HepG2 (cell line): ENCODE results near the gene DUSP9. TPM values are rescaled to one million over a fixed set of nuclear protein-coding genes. Genes with fewer than 3 reads are reported as not detected.

ENCODE experiments used
- ATAC-seq: fragments of 200-7000 bp; cut with Tn5 transposase; 3 replicates; pipeline ENCODE4 v1.9.1; 2020; ENCODE audit warnings: mild to moderate bottlenecking, moderate library complexity
- BruUV-seq: library from RNA; stranded (reverse); fragments of 400-500 nt; replicated peaks from 2 replicates; lab custom pipeline; 2021; lab: Mats Ljungman, UMichigan
- CTCF ChIA-PET: fragments of 300-600 bp; formaldehyde crosslinking; extraction: SDS; loops from one replicate; lab custom pipeline; 2021; ENCODE audit warnings: low total read pairs, inconsistent platforms, low intra/inter-chr PET ratio; lab: Yijun Ruan, JAX
- POLR2A ChIA-PET: fragments of 350-600 bp; sonication (Branson Sonifier 250); formaldehyde crosslinking; loops from one replicate; lab custom pipeline; 2020; ENCODE audit warnings: antibody characterized with exemption, inconsistent platforms; lab: Yijun Ruan, JAX
- DNase-seq: peaks from one replicate; pipeline ENCODE4 v3.0.0-alpha.2; 2015; ENCODE audit warnings: low spot score
- FAIRE-seq: peaks from 3 replicates; lab custom pipeline; 2011; peaks lifted over from hg19 to GRCh38; lab: Jason Lieb, UNC
- H2AFZ ChIP-seq: one replicate; pipeline ENCODE4 v1.6.1; 2011; ENCODE audit warnings: low read length, inconsistent platforms
- H3K27ac ChIP-seq: fragments of 300-600 bp; 3 replicates; pipeline ENCODE4 v1.8.0; 2011; ENCODE audit warnings: mixed run types, mild to moderate bottlenecking, mixed read lengths, low read length, inconsistent platforms; ENCODE audit not compliant: insufficient read depth; ENCODE audit errors: extremely low read length
- H3K27me3 ChIP-seq, 2 experiments: fragments of 200-600 bp in 1 of 2; 2 replicates in 1 of 2; 3 replicates in 1 of 2; pipeline versions ENCODE4 v1.6.0 to v1.8.0; 2011; ENCODE audit warnings: low read length in 2 of 2, mild to moderate bottlenecking in 2 of 2, moderate library complexity in 2 of 2, inconsistent platforms in 1 of 2; ENCODE audit not compliant: insufficient read depth in 2 of 2, control insufficient read depth in 1 of 2
- H3K36me3 ChIP-seq, 2 experiments: fragments of 200-600 bp in 1 of 2; replicated peaks in 1 of 2; 2 replicates in 1 of 2; 3 replicates in 1 of 2; pipeline versions ENCODE4 v1.5.1 to v1.8.0; 2011; ENCODE audit warnings: low read length in 2 of 2, inconsistent platforms in 1 of 2; ENCODE audit not compliant: insufficient read depth in 2 of 2, control insufficient read depth in 1 of 2
- H3K4me1 ChIP-seq: 2 replicates; pipeline ENCODE4 v1.5.1; 2012; ENCODE audit warnings: low read length, inconsistent platforms; ENCODE audit not compliant: insufficient read depth
- H3K4me2 ChIP-seq: 2 replicates; pipeline ENCODE4 v1.6.0; 2011; ENCODE audit warnings: low read depth, low read length, inconsistent platforms
- H3K4me3 ChIP-seq, 3 experiments: fragments of 200-600 bp in 1 of 3; sonication (generic), shearing (Covaris generic) in 1 of 3; replicated peaks in 1 of 3; 2 replicates each; pipeline ENCODE4 v1.5.1; 2011 to 2016; ENCODE audit warnings: low read length in 3 of 3, inconsistent platforms in 2 of 3, low read depth in 2 of 3, mild to moderate bottlenecking in 2 of 3, control low read depth in 1 of 3, mixed read lengths in 1 of 3; ENCODE audit not compliant: insufficient read depth in 1 of 3
- H3K79me2 ChIP-seq: one replicate; pipeline ENCODE4 v1.6.1; 2011; ENCODE audit warnings: low read length, inconsistent platforms; ENCODE audit not compliant: insufficient read depth
- H3K9ac ChIP-seq: 2 replicates; pipeline ENCODE4 v1.6.0; 2011; ENCODE audit warnings: mild to moderate bottlenecking, low read depth, low read length, inconsistent platforms; ENCODE audit not compliant: insufficient read depth
- H3K9me3 ChIP-seq: 2 replicates; pipeline ENCODE4 v1.5.1; 2012; ENCODE audit warnings: mild to moderate bottlenecking, low read length
- H4K20me1 ChIP-seq: 2 replicates; pipeline ENCODE4 v1.6.0; 2011; ENCODE audit warnings: inconsistent platforms, mild to moderate bottlenecking, low read length, moderate library complexity; ENCODE audit not compliant: insufficient read depth
- ELF3 ChIP-seq: IDR thresholded peaks from 2 replicates; pipeline ENCODE4 v1.6.1; 2016; ENCODE audit warnings: missing genetic modification reagents, missing compliant biosample characterization
- HES4 ChIP-seq: sonication (generic); formaldehyde crosslinking; IDR thresholded peaks from 2 replicates; pipeline ENCODE4 v1.9.0; 2021; ENCODE audit warnings: mild to moderate bottlenecking, missing genetic modification reagents, borderline replicate concordance
- LCORL ChIP-seq, 2 experiments: fragments of 450-650 bp in 1 of 2; sonication (generic) in 1 of 2; formaldehyde crosslinking in 1 of 2; IDR thresholded peaks; 2 replicates each; pipeline versions ENCODE4 v1.5.0 to v1.6.1; 2017 to 2020; ENCODE audit warnings: antibody characterized with exemption in 1 of 2, missing genetic modification reagents in 1 of 2
- NAIF1 ChIP-seq: sonication (generic); formaldehyde crosslinking; IDR thresholded peaks from 2 replicates; pipeline ENCODE4 v1.5.0; 2020; ENCODE audit warnings: mild to moderate bottlenecking, missing genetic modification reagents, borderline replicate concordance
- PAXIP1 ChIP-seq: sonication (generic); formaldehyde crosslinking; conservative IDR thresholded peaks from 2 replicates; pipeline ENCODE4 v1.4.0; 2020; ENCODE audit warnings: mild to moderate bottlenecking, missing genetic modification reagents, moderate library complexity
- SAP130 ChIP-seq: IDR thresholded peaks from 2 replicates; pipeline ENCODE4 v1.6.1; 2016; ENCODE audit warnings: low read depth
- TP53 ChIP-seq: sonication (generic); formaldehyde crosslinking; conservative IDR thresholded peaks from 2 replicates; pipeline ENCODE4 v1.4.0; 2020; ENCODE audit warnings: missing genetic modification reagents
- XRCC5 ChIP-seq: fragments of 200-400 bp; formaldehyde crosslinking; optimal IDR thresholded peaks from 2 replicates; pipeline ENCODE3; 2017; ENCODE audit warnings: mild to moderate bottlenecking, low read length
- ZNF605 ChIP-seq: sonication (generic); formaldehyde crosslinking; IDR thresholded peaks from 2 replicates; pipeline ENCODE4 v1.8.0; 2022; ENCODE audit warnings: mild to moderate bottlenecking, missing genetic modification reagents
- ZNF841 ChIP-seq: sonication (generic); formaldehyde crosslinking; IDR thresholded peaks from 2 replicates; pipeline ENCODE4 v1.8.1; 2023; ENCODE audit warnings: missing genetic modification reagents, borderline replicate concordance
- WGBS: methylation state at CpG from one replicate; pipeline ENCODE4 v1.1.6; 2017; ENCODE audit warnings: low lambda C conversion rate; 5-methylcytosine and 5-hydroxymethylcytosine counted together
- in situ Hi-C: cut with HindIII; loops from 2 replicates; pipeline ENCODE4 v1.10.0; 2017; ENCODE audit warnings: low pct_unique_long_range_greater_than_20kb; ENCODE audit not compliant: extremely low pct_ligation_motif_present
- intact Hi-C: fragments of 100-400 bp; cut with micrococcal nuclease; formaldehyde crosslinking; loops from one replicate; pipeline ENCODE4 v1.10.0; 2022; ENCODE audit not compliant: unreplicated experiment
- polyA plus RNA-seq, 8 experiments: library from polyadenylated mRNA; depleted of rRNA in 3 of 8; stranded (reverse) in 7 of 8; unstranded in 1 of 8; fragments of >200 nt; fragmentation: Illumina TruSeq in 4 of 8; extraction: Trizol in 4 of 8; gene quantifications; 2 replicates each; pipeline versions ENCODE4 v1.2.1 to v1.2.3, GENCODE V29; 2011 to 2016; ENCODE audit warnings: low read depth in 4 of 8, missing spikeins in 1 of 8, mixed read lengths in 1 of 8; ENCODE audit not compliant: insufficient read depth in 1 of 8
- total RNA-seq, 5 experiments: library from RNA; depleted of rRNA; stranded (reverse); fragments of >200 nt; fragmentation: Illumina TruSeq; extraction: Trizol; gene quantifications; 2 replicates each; pipeline ENCODE4 v1.2.3, GENCODE V29; 2016; ENCODE audit warnings: low read depth in 1 of 5

The DUSP9 gene
- total and polyA plus RNA-seq, 2 of the 13 experiments (the other 11 are each of a cell fraction or from before 2014, with no cell fraction given): 235 to 435 TPM

GRCh38 chrX:153669901-153670731, 23.1 kb downstream of the DUSP9 start:
- H4K20me1 ChIP-seq: no peaks in the 10 kb centered on the region
- intact Hi-C loops (loop anchor here (2.0 kb wide), 1 partner anchor 115 kb away; no protein-coding TSS in a partner anchor), in situ Hi-C loops (loop anchor here (5.0 to 25.0 kb wide), 2 partner anchors 113 to 708 kb away; no protein-coding TSS in a partner anchor)
- H3K27me3 ChIP-seq: peaks cover 0 to 9% of the 10 kb centered on the region in 2 experiments; a peak in 2 of 5 replicates
- H3K9ac ChIP-seq: no peak overlapping the region
- H3K4me1 ChIP-seq: peaks cover 58% of the 10 kb centered on the region
- BruUV-seq: no TSS peak
- no peak overlapping the region for H3K4me3 ChIP-seq
- no peak for DNase-seq
- H3K4me2 ChIP-seq: no peak overlapping the region
- H3K27ac ChIP-seq: no peak overlapping the region
- POLR2A ChIA-PET: interaction anchor here (1.3 kb wide), 1 partner anchor 47 kb away, joined by 3 read pairs; no protein-coding TSS in a partner anchor
- no peak for TF ChIP-seq SAP130 (CRISPR knock-in tag)
- TF ChIP-seq, all 625 proteins: peak for 0
- WGBS: 78% methylated on average over 3 of the region's 23 CpGs
- FAIRE-seq (no peak), ATAC-seq (no peak)
- CTCF ChIA-PET: interaction anchor here (1.3 to 3.1 kb wide), 5 partner anchors 39 to 131 kb away, joined by 3 to 35 read pairs (median 5); no protein-coding TSS in a partner anchor
- H3K79me2 ChIP-seq: no peaks in the 10 kb centered on the region
- no peaks in the 10 kb centered on the region for H3K9me3 ChIP-seq
- no peak overlapping the region for H2AFZ ChIP-seq
- no peaks in the 10 kb centered on the region for H3K36me3 ChIP-seq

- POLR2A ChIA-PET: no interaction called here
- H2AFZ ChIP-seq: no peak overlapping the region
- 57% methylated on average over 3 of the region's 23 CpGs for WGBS
- H3K4me3 ChIP-seq: no peak overlapping the region
- H3K79me2 ChIP-seq: no peaks in the 10 kb centered on the region
- intact Hi-C loops: no loop called here
- DNase-seq: no peak
- TF ChIP-seq ZNF841 (CRISPR knock-in tag) (no peak), LCORL (IDR thresholded peaks at IDR 0.05) (no peak), LCORL (CRISPR knock-in tag; IDR thresholded peaks at IDR 0.05) (no peak), PAXIP1 (CRISPR knock-in tag) (no peak), NAIF1 (CRISPR knock-in tag) (no peak), ELF3 (CRISPR knock-in tag) (no peak), ZNF605 (no peak), XRCC5 (no peak), HES4 (CRISPR knock-in tag) (no peak), TP53 (CRISPR knock-in tag) (no peak)
- H4K20me1 ChIP-seq: no peaks in the 10 kb centered on the region
- H3K9ac ChIP-seq: no peak overlapping the region
- peaks cover 65% of the 10 kb centered on the region for H3K4me1 ChIP-seq
- no peak for FAIRE-seq
- ATAC-seq: no peak
- H3K27me3 ChIP-seq: peaks cover 0 to 4% of the 10 kb centered on the region in 2 experiments; a peak in 1 of 5 replicates
- CTCF ChIA-PET: no interaction called here
- in situ Hi-C loops: loop anchor here (25.0 kb wide), 1 partner anchor 709 kb away; no protein-coding TSS in a partner anchor
- H3K9me3 ChIP-seq: no peaks in the 10 kb centered on the region
- H3K4me2 ChIP-seq: no peak overlapping the region
- no peaks in the 10 kb centered on the region for H3K36me3 ChIP-seq
- H3K27ac ChIP-seq: no peak overlapping the region
- no TSS peak for BruUV-seq
These were observed 24.0 kb downstream of the DUSP9 start for GRCh38 chrX:153670748-153671588.
